ENCODE measurements around the gene ZNF398.
"Not testable (repeated sequence)": the region's sequence is repeated elsewhere in the genome, so short reads cannot be mapped to it uniquely, and the experiment has no call there.

Gene ZNF398, protein sequence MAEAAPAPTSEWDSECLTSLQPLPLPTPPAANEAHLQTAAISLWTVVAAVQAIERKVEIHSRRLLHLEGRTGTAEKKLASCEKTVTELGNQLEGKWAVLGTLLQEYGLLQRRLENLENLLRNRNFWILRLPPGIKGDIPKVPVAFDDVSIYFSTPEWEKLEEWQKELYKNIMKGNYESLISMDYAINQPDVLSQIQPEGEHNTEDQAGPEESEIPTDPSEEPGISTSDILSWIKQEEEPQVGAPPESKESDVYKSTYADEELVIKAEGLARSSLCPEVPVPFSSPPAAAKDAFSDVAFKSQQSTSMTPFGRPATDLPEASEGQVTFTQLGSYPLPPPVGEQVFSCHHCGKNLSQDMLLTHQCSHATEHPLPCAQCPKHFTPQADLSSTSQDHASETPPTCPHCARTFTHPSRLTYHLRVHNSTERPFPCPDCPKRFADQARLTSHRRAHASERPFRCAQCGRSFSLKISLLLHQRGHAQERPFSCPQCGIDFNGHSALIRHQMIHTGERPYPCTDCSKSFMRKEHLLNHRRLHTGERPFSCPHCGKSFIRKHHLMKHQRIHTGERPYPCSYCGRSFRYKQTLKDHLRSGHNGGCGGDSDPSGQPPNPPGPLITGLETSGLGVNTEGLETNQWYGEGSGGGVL
- total RNA-seq: 40.0 reads per million, percentile 63 among the genes with 10 or more reads in this experiment

DNA sequence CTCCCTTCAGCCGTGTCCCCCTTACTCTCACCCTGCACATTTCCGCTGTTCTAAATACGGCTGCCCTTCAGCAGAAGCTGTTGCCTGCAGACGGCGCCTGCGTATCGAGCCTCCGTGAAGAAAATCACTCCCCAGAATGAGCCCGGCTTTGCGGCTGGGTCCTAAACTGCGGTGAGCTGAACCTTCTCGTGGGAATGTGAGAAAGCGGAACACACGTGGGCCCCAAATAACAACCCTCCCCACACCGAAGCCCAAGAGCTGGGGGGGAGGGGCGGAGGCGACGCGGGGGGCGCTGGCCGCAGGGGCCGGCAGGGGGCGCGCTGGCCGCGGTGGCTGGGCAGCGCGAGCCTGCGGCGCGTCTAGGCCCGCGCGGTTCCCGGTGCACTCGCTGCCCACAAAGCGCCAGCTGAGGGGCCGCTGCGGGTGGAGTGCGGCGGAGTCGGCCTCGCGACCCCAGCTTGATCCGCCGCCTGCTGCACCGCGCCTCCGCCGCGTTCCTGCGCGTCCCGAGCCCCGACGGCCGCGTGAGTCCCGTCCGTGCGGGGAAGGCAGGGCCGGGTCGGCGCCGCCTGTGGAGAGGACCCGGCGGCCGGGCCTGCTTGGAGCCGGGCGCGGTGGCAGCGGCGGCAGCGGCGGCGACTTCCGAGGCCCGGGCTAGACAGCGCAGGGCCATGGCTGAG, at the start of gene ZNF398:
TSS of gene ZNF398 (plus strand) at position 382 of the 680 bp plus-strand sequence. CDS start at position 672, 290 bp downstream.
- DNase-seq: peak; percentile 65

DNA sequence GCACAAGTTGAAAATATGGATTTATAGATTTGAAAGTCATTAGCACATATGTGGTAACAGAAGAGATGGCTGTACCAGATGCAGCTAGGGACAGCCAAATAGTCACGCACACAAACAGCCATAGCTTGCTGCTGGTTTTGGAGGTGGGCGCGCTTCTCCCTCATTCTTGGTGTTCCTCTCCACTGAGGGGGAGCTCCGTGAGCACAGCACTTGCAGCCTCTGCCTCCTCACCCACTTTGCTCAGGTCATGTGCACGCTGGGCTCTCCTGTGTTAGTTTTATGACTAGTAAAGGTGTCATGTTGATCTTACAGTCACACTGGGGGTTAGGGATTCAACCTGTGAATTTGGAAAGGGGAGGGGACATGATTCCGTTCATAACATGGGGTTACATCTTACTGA, 48.2 kb upstream of the ZNF398 start:
- no peak for DNase-seq

DNA sequence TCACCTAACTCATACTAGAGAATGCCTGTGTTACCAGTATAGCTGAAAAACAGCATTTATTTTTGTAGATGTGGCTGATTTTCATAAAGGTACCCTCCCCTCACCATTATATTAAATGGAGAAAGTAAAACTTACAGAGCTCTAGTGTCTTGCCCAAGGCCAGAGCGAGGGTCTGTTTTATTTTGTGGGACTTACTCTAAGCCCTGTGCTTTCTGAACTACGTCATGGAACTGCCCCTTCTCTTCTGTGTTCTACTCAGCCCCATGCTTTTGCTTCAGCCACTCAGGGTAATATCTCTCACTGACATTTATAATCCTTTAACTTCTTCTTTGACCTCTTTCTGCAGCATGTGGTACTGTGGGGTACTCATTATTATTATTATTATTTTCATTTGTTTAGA, 46.4 kb upstream of the ZNF398 start:
- no peak for DNase-seq

DNA sequence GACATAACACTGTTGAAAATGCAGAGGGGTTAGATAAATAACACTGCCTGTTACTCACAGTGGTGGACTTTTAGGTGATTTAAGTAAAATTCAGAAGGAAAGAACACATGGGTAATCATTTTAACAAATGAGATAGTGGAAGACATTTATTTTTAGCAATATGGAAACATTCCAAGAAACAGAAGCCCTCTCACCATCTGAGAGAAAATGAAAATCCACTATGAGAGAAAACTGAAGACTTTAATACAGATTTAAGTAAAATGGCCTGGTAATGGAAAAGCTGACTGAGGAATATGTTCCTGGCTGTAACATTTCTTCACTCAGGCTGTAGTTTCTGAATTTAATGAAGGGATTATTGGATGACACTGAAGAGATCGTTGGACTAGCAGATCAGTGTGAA, 44.6 kb upstream of the ZNF398 start:
- DNase-seq: no peak

DNA sequence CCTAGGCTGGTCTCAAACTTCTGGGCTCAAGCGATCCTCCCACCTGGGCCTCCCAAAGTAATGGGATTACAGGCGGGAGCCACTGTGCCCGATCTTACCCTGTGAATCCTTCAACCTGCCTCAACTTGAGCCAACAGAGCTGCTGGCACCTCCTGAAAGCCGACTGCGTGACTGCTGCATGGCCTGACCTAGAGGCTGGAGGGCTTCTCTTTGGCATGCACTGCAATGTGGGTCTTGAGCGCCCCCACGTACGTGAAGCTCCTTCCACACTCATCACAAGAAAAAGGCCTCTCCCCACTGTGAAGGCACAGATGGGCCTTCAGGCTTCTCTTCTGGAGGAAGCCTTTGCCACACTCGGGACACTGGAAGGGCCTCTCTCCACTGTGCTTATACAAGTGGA, 43.8 kb upstream of the ZNF398 start:
- no peak for DNase-seq

DNA sequence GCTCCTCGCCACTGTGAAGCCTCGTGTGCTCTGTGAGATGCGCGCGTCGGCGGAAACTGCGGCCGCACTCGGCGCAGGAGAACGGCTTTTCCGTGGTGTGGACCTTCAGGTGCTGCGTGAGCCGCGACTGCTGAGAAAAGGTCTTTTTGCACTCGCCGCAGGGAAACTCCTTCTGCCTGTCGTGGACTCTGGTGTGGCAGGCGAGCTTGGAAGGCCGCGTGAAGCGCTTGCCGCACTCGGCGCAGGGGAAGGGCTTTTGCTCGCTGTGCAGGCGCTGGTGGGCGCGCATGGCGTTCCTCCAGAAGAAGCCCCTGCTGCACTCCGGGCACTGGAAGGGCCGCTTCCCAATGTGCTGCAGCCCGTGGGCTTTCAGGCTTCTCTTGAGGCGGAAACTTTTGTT, 43.0 kb upstream of the ZNF398 start:
- DNase-seq: no peak

DNA sequence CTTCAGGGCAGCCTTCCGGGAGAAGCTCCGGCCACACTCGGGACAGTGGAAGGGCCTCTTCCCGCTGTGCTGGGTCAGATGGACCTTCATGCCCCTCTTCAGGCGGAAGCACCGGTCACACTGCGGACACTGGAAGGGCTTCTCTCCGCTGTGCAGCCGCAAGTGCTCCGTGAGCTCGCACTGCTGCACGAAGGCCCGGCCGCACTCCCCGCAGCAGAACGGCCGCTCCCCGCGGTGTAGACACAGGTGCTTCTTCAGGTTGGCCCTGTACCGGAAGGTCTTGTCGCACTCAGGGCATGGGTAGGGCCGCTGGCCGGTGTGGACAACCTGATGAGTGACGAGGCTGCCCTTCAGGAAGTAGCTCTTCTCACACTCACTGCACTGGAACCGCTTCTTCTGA, 42.5 kb upstream of the ZNF398 start:
- no peak for DNase-seq

DNA sequence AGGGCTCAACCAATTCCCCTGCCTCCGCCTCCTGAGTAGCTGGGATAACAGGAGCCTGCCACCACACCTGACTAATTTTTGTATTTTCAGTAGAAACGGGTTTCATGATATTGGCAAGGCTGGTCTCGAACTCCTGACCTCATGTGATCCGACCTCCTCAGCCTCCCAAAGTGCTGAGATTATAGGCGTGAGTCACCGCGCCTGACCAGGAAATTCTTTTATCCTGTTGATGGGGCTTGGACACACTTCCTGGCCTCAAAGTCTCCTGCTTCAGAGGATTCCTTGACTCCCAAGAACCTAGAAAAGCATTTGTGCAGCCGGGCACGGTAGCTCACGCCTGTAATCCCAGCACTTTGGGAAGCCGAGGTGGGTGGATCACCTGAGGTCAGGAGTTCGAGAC, 37.3 kb upstream of the ZNF398 start:
- DNase-seq: no peak

DNA sequence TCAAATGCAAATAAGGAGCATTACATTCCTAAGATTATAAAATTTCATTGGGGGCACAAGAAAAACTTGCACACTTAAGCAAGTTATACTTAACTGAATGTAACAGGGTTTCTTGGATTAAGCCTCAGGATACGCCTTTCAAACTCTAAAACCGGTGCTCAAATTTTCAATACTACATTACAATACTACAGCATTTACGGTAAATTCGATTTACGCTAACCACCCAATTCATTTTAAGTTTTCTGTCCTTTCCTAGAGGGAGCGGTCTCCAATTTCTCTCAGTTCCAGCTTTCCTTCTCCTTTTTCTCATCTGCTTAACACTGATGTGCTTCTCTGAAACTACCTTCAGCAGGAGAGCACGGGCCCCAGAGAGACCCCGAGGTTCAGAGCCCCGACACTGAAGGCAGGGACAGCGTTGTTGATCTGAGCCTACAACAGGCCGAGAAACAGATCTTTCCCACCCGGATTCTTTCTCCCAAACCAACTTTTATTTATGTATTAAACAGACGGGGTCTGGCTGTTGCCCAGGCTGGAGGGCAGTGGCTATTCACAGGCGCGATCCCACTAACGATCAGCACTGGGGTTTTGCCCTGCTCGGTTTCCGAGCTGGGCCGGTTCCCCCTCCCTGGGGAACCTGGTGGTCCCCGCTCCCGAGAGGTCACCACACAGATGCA, 21.9 kb upstream of the ZNF398 start:
- no peak for DNase-seq

DNA sequence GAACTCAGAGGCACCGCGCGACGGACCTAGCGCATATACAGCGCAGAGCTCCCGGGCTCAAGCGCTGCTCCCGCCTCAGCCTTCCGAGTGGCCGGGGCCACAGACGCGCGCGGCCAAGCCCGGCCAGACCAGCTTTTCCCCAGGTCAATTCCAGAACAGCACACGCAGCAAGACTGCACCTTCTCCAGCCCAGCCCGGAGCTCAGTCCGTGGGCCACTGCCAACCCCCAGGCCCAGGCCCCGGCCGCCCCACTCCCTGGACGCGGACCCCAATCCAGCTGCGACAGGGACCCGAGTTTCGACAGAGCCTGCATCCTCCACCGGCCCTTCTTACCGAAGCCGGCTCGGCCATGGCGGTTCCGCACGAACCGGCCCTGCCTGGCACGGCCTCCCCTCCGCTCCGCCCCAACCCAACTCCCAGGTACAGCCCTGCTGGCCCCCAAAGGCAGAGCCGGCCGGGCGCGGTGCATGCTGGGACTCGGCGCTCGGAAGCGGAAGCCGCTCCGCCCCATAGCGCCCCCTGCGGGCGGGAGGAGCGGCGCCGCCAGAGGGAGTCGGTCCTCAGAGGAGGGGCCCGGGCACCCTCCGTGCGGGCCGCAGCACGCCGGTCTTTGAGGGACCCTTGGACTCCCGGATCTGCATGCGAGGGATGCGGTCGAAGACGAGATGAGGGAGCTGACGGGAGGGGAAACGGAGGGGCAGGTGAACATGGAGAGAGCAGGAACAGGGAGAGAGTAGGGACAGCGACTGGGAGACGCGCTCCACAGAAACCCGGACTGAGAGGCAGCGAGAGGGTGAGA, 21.2 kb upstream of the ZNF398 start, which contains the start of gene ZNF425:
TSS of gene ZNF425 (minus strand) at position 462 of the 799 bp plus-strand sequence. CDS start at position 351, 111 bp downstream.
- peak; percentile 92 for DNase-seq

DNA sequence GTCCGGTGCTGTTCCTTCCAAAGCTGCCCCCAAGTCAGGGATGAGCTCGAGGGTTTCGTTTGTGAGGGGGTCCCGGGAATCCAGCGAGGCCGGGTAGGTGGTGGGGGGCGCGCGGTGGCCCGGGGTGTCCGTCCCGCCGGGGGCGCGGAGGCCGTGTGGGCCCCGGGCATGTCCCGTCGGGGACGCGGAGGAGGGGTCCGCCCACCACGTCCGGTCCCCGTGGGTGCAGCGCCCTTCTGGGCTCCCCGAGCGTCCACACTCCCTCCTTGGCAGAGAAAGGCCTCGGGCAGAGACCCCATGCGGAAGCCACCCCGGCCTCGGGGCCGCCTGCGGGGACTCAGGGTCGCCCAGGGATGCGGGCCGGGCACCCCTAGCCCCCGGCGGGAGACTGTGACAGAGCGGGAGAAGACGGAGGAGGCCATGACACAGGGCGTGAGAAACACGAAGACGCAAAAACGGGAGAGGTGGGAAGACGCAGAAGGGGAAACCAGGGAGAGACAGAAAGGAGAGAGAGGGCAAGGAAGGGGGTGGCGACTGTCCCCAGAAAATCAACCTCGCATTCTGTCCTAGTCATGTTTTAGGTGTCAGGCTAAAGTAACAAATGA, 20.5 kb upstream of the ZNF398 start:
- DNase-seq: peak; percentile 37

DNA sequence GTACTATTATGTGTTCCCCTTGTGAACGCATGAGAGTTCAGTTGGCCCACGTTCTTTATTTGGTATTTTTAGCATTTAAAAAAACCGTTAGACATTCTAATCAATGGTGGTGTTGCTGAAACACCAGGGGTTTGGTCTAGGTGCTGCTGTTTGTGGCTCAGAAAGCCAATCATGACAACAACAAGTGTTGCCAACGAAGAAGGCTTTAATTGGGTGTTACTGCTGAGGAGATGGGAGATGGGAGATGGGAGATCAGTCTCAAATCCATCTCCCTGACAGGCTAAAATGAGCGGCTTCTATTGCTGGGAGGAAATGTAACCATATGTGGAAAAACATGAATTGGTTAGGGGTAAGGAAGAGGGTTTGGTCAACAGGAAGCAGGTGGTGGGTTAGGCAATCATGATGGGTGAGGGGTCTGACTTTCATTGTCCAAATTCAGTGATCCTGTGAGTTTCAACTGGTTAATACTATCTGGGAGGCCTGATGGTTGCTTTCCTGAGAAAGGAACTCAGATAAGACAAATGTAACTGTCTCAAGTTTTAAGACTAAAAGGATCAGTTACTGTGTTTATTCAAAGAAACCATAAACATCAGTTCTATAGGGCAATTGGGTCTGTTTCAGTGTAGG, 16.6 kb upstream of the ZNF398 start:
- DNase-seq: no peak

DNA sequence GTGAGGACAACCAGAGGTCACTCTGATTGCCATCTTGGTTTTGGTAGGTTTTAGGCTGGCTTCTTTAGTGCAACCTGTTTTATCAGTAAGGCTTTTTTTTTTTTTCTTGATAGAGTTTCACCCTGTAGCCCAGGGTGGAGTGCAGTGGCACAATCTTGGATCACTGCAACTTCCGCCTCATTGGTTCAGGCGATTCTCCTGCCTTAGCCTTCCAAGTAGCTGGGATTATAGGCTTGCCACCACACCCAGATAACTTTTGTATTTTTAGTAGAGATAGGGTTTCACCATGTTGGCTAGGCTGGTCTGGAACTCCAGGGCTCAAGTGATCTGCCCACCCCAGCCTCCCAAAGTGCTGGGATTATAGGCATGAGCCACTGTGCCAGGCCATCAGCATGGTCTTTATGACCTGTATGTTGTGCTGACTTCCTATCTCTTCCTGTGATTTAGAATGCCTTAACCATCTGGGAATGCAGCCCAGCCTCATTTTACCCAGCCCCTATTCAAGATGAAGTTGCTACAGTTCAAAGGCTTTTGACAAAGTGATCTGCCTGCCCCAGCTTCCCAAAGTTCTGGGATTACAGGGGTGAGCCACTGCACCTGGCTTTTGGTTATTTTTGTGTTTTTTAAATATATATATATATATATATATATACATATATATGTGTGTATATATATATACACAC, 14.1 kb upstream of the ZNF398 start:
- DNase-seq: no peak

DNA sequence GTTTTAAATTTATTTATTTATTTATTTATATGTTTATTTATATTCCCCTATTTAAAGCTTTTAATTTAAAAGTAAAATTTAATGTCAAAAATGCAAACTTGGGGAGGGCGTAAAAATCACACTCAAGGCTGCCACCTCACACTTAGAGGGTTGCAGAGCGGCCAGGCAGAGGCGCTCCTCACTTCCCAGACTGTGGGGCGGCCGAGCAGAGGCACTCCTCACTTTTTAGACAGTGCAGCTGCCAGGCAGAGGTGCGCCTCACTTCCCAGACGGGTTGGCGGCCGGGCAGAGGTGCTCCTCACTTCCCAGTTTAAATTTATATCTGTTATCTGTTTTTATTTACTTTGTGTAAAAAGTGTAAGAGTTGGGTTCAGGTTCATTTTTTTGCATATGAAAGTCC, 11.1 kb upstream of the ZNF398 start:
- DNase-seq: no peak

DNA sequence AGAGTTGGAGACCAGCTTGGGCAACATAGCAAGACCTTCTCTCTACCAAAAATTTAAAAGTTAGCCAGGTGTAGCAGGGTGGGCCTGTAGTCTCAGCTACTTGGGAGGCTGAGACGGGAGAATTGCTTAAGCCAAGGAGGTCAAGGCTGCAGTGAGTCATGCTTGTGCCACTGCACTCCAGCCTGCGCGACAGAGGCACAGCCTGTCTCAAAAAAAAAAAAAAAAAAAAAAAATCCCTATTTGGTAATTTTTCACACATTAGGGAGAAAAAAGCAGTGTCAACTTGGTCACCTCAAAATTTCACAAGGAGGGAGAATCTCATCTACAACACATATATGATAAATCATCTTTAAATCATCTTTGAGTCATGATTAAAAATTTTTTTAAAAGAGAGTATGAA, 6.4 kb upstream of the ZNF398 start:
- no peak for DNase-seq

DNA sequence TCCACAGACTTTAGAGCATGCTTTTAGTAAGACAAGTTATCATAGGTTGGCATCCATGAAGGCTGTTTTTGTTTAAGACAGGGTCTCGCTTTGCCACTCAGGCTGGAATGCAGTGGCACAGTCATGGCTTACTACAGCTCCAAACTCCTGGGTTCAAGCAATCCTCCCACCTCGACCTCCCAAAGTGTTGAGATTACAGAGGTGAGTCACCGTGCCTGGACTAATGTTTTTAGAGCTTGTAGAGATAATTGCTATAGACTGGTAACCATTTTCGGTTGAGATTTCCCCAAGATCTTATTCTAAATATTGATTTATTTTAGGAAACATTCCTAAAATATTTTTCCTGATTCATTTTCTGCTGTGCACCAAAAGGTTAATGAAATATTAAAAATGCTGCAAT, 5.4 kb upstream of the ZNF398 start:
- no peak for DNase-seq

DNA sequence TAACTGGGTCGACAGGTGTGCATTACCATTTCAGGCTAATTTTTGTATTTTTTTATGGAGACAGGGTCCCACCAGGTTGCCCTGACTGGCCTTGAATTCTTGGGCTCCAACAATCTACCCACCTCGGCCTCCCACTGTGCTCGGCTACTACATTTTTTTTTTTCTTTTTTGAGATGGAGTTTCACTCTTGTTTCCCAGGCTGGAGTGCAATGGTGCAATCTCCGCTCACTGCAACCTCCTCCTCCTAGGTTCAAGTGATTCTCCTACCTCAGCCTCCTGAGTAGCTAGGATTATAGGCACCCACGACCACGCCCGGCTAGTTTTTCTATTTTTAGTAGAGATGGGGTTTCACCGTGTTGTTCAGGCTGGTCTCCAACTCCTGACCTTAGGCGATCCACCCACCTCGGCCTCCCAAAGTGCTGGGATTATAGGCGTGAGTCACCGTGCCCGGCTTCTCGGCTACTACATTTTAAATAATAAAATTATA, 2.8 kb upstream of the ZNF398 start:
- DNase-seq: not testable (repeated sequence)

DNA sequence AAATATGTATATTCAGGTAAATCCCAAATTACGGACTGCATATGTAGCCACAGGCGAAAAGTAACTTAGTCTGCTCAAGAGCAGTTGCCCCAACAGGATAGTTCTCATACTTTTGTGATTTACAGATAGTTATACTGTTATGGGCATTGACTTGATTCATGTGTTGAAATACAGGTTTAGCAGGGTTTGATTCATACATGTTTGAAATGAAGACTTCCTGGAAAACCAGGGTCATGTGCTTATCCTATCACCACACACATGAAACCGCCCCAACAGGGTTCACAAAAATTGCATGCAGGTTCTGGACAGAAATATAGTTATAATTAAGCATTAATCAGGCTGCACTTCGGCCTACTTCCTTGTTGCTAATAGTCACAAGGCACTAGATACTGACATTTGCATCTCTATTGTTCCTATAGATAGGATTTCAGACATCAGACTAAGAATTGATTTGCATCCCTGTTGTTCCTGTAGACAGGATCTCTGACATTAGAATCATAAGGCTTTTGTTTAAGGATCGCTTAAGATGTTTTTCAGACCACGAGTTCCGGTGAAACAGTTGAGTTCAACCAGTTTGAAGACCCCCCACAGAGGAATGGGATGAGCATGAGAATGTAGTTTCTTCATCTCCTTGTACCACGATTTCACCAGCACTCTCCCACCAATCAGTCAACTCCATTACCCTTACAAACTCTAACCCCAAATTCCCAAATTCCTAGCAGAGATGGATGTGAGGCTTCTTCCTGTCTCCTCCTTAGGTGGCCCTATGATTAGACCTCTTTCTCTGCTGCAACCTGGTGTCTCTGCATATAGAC, 2.0 kb upstream of the ZNF398 start:
- no peak for DNase-seq

Measured in effector CD4-positive, alpha-beta T cell (primary cell).